Thyroid gland (tissue), 4 donors: ENCODE results near the gene PGAP3. TPM values are rescaled to one million over a fixed set of nuclear protein-coding genes. Genes with fewer than 3 reads are reported as not detected.

Source experiments
- DNase-seq, 2 donors: peaks; one replicate each; pipeline ENCODE4 v3.0.0-alpha.2; 2019
- H3K27ac ChIP-seq, 3 donors: fragments of 200-600 bp; sonication (generic); 1 replicate in 2 of 3; 2 replicates in 1 of 3; pipeline ENCODE4 v1.5.1; 2016 to 2019; ENCODE audit warnings: mild to moderate bottlenecking in 1 of 3, moderate library complexity in 1 of 3
- H3K27me3 ChIP-seq: fragments of 200-600 bp; sonication (generic); one replicate; pipeline ENCODE4 v1.5.1; 2019
- H3K36me3 ChIP-seq, 2 donors: fragments of 200-600 bp; sonication (generic); one replicate each; pipeline ENCODE4 v1.5.1; 2016 to 2019
- H3K4me1 ChIP-seq, 2 donors: fragments of 200-600 bp; sonication (generic); one replicate each; pipeline ENCODE4 v1.5.1; 2017 to 2019
- H3K4me3 ChIP-seq, 3 donors: fragments of 200-600 bp; sonication (generic); replicated peaks in 1 of 3; 1 replicate in 2 of 3; 2 replicates in 1 of 3; pipeline ENCODE4 v1.5.1; 2016; ENCODE audit warnings: mild to moderate bottlenecking in 1 of 3
- H3K9me3 ChIP-seq: fragments of 200-600 bp; sonication (generic); one replicate; pipeline ENCODE4 v1.5.1; 2017
- POLR2A ChIP-seq, 2 donors: fragments of 450-650 bp; IDR thresholded peaks; one replicate each; pipeline ENCODE4 v1.6.1; 2017; ENCODE audit warnings: antibody characterized with exemption in 2 of 2, mild to moderate bottlenecking in 2 of 2, moderate library complexity in 1 of 2
- WGBS, 2 donors: methylation state at CpG; one replicate each; pipeline ENCODE4 v1.1.5; 2017; 5-methylcytosine and 5-hydroxymethylcytosine counted together
- intact Hi-C: fragments of 100-400 bp; cut with DNase I; formaldehyde crosslinking; loops from one replicate; pipeline ENCODE4 v1.15.1; 2023
- total RNA-seq, 4 donors: library from RNA; depleted of rRNA; stranded (reverse); fragments of >200 nt; gene quantifications; one replicate each; pipeline ENCODE4 v1.2.3, GENCODE V29; 2016
- TF ChIP-seq, protein P1 (sequence below), 6 experiments: fragments of 200-600 bp in 3 of 6; fragments of 450-650 bp in 3 of 6; sonication (generic) in 3 of 6; IDR thresholded peaks; one replicate each; pipeline ENCODE4 v1.5.1; 2016 to 2019; ENCODE audit warnings: antibody characterized with exemption in 6 of 6, mild to moderate bottlenecking in 2 of 6, inconsistent platforms in 1 of 6, moderate library complexity in 1 of 6

Gene PGAP3
- total RNA-seq, 4 donors from 2014 or later = 55.6 to 88.1 (median 72.7) TPM

DNA sequence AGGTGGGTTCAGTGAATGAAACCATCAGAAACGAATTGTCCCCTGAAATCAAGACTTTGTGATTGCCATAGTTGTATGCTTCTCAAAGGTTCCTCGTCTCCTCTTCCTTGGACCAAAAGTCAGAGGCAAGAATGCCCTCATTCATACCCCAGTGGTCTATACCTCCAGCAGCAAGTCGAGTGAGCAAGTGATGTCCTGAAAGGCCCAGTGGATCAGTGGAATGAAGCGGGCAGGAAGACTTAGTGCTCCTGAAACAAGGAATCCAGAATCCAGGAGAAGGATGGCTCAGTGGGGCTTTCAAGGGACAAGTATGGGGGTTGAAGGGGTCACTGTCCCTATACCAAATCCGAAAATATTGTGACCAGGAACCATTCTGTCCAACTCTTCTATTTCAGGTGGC lies 6.7 kb upstream of the PGAP3 start:
- TF ChIP-seq, protein P1, sequence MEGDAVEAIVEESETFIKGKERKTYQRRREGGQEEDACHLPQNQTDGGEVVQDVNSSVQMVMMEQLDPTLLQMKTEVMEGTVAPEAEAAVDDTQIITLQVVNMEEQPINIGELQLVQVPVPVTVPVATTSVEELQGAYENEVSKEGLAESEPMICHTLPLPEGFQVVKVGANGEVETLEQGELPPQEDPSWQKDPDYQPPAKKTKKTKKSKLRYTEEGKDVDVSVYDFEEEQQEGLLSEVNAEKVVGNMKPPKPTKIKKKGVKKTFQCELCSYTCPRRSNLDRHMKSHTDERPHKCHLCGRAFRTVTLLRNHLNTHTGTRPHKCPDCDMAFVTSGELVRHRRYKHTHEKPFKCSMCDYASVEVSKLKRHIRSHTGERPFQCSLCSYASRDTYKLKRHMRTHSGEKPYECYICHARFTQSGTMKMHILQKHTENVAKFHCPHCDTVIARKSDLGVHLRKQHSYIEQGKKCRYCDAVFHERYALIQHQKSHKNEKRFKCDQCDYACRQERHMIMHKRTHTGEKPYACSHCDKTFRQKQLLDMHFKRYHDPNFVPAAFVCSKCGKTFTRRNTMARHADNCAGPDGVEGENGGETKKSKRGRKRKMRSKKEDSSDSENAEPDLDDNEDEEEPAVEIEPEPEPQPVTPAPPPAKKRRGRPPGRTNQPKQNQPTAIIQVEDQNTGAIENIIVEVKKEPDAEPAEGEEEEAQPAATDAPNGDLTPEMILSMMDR (IDR thresholded peaks at IDR 0.05) = no peak
- TF ChIP-seq POLR2A (IDR thresholded peaks at IDR 0.05) = no peak
- 85 to 86% methylated on average over 5 of the region's 5 CpGs for WGBS, 2 donors
- DNase-seq = no peak

DNA sequence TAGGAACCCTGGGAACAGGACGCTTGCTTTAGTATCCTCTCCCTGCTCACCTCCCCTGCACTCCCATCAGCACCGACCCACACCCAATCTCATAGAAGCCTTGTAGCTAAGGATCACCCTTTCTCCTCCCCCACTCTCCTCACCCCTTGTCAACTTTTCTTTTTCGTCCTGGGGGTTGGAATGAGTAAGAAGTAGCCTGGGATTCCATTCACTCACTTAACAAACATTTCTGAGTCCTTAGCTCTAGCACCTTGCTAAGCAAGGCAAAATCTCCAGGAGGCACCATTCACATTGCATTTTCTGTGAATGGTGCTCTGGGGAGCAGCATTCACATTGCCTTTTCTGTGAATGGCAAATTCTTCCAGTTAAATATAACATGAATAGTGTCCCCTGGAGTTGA lies 1.1 kb upstream of the PGAP3 start:
- H3K27ac ChIP-seq = no peak overlapping the region
- intact Hi-C loops = loop anchor here (5.0 kb wide), 1 partner anchor 62 kb away; the partner anchor contains the start of gene PPP1R1B
- no peaks in the 10 kb centered on the region for H3K9me3 ChIP-seq
- WGBS, 2 donors = 29 to 40% methylated on average over 3 of the region's 3 CpGs
- H3K27me3 ChIP-seq = no peaks in the 10 kb centered on the region
- TF ChIP-seq, protein P1 (IDR thresholded peaks at IDR 0.05) = no peak
- DNase-seq = no peak
- H3K4me1 ChIP-seq = peaks cover 7 to 22% of the 10 kb centered on the region in 2 donors
- peak overlapping the region in 1 of 3 donors; percentile 63 for H3K4me3 ChIP-seq
- H3K36me3 ChIP-seq = no peaks in the 10 kb centered on the region

More for the DNA sequence above, 6.7 kb upstream of the PGAP3 start:
- Histone ChIP-seq H3K27me3 (no peaks in the 10 kb centered on the region), H3K4me3 (no peak overlapping the region), H3K9me3 (no peaks in the 10 kb centered on the region), H3K27ac (no peak overlapping the region), H3K36me3 (no peaks in the 10 kb centered on the region), H3K4me1 (peaks cover 0 to 7% of the 10 kb centered on the region in 2 donors)
- intact Hi-C loops = no loop called here

DNA sequence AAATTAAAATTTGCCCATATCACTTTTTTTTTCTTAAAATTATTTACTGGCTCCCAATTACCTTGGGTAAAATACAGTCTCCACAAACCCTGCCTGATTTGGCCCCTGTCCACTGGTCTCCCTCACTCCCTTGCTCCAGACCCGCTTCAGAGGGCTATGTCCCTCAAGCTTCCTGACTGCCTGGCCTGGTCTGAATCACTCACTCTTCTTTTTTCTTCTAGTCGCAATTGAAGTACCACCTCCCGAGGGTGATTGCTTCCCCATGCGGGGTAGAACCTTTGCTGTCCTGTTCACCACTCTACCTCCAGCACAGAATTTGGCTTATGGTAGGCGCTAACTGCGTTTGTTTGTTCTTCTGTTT lies 598 bp upstream of the PGAP3 start:
- TF ChIP-seq, protein P1 (IDR thresholded peaks at IDR 0.05) = no peak
- TF ChIP-seq POLR2A (IDR thresholded peaks at IDR 0.05) = no peak
- DNase-seq = no peak
- peaks cover 0 to under 1% of the 10 kb centered on the region in 2 donors for H3K36me3 ChIP-seq
- peaks cover 7 to 22% of the 10 kb centered on the region in 2 donors for H3K4me1 ChIP-seq
- 11 to 23% methylated on average over 6 of the region's 6 CpGs for WGBS, 2 donors
- H3K9me3 ChIP-seq = no peaks in the 10 kb centered on the region
- no peaks in the 10 kb centered on the region for H3K27me3 ChIP-seq
- peak overlapping the region; percentile 90 to 95 (median 94) for H3K27ac ChIP-seq
- intact Hi-C loops = loop anchor here (5.0 kb wide), 1 partner anchor 61 kb away; the partner anchor contains the start of gene PPP1R1B
- H3K4me3 ChIP-seq = peak overlapping the region in 2 of 3 donors; percentile 48 to 63

DNA sequence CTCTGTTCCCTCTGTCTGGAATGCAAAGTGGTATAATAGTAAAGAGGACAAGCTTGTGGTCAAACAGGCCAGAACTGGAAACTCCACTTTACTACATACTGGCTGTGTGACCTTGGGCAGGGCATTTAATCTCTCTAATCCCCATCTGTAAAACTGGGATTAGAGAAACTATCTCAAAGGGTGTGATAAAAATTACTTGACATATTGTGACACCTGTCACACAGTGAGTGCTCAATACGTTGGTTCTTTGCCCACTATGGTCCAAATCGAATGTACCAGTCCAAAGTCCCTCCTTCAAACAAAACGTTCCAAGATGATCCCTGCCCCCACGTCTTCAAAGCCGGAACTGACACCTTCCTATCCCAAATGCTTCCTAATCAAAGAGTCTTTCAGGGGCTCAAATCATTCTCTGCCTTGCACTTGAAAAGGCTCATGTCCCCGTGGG lies 734 bp downstream of the PGAP3 start:
- Histone ChIP-seq H3K27me3 (no peaks in the 10 kb centered on the region), H3K27ac (peak overlapping the region; percentile 90 to 95 (median 94)), H3K36me3 (peaks cover 0 to 5% of the 10 kb centered on the region in 2 donors), H3K9me3 (no peaks in the 10 kb centered on the region), H3K4me3 (peak overlapping the region in 2 of 3 donors; percentile 48 to 63), H3K4me1 (peaks cover 7 to 22% of the 10 kb centered on the region in 2 donors)
- intact Hi-C loops = loop anchor here (5.0 kb wide), 1 partner anchor 60 kb away; the partner anchor contains the start of gene PPP1R1B
- DNase-seq = no peak
- TF ChIP-seq, protein P1 (IDR thresholded peaks at IDR 0.05) = no peak
- TF ChIP-seq POLR2A (IDR thresholded peaks at IDR 0.05) = no peak
- 53 to 69% methylated on average over 6 of the region's 6 CpGs for WGBS, 2 donors

DNA sequence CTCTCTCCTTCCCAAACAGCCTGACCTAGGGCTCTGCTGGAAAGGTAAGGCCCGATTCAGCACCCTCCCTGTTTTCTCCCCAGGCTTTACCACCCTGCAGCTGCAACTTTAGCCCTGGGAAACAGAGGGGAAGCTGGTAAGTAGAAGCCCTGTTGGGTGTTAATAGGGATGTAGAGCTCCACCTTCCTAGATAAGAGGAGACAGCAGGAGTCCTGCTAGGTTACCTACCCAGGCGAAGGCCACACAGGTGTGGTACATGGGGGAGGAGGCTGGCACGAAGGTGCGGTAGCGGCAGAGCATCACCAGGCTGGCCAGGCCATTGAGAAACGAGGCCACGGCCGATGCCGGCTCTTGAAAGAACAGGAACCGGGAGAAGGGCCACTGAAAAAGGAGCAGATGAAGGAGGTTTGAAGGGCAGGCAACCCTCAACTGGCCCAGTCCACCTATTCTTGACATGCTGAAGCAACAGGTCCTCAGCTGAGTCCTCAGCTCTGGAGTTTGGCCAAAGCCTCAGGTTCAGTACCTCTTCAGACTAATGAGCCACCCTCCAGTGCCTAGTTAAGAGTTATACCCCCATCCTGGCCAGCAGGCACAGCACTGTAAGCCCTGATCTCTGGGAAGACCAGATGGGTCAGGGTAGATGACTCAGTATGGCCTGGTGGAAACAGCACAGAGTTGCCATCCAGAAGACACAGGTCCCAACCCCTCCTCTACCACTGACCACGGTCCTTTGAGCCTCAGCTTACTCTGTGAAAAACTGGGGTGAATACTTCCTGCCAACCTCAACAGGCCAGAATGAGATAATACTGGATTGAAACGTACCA lies 3.3 kb downstream of the PGAP3 start:
- intact Hi-C loops = loop anchor here (5.0 kb wide), 1 partner anchor 57 kb away; the partner anchor contains the start of gene PPP1R1B
- WGBS, 2 donors = 79 to 81% methylated on average over 12 of the region's 12 CpGs

More for the DNA sequence above, 3.3 kb downstream of the PGAP3 start:
- Histone ChIP-seq H3K4me1 (peaks cover 8 to 31% of the 10 kb centered on the region in 2 donors), H3K27me3 (no peaks in the 10 kb centered on the region), H3K4me3 (no peak overlapping the region), H3K9me3 (no peaks in the 10 kb centered on the region), H3K36me3 (peaks cover 0 to 5% of the 10 kb centered on the region in 2 donors), H3K27ac (peak overlapping the region in 2 of 3 donors; percentile 6 to 7)
- TF ChIP-seq, protein P1 (IDR thresholded peaks at IDR 0.05) = no peak
- TF ChIP-seq POLR2A (IDR thresholded peaks at IDR 0.05) = no peak
- peak; percentile 51 to 72 for DNase-seq
